ENCODE data around the gene BACH2. TPM values are rescaled to one million over a fixed set of nuclear protein-coding genes. Genes with fewer than 3 reads are reported as not detected.
A peak's percentile ranks its signal among the peaks of the same experiment; 100 is the strongest.

Gene BACH2
- total RNA-seq, 2 experiments from 2014 or later, result 60.7 to 66.9 TPM

- H3K9me3 Mint-ChIP-seq, result no peaks in the 10 kb centered on the region
- H3K27ac Mint-ChIP-seq, result peak overlapping the region; percentile 90
- peaks cover 85% of the 10 kb centered on the region for H3K4me1 Mint-ChIP-seq (ENCODE audit: low read depth)
- ChIA-PET POLR2A (interaction anchor here (0.8 to 1.3 kb wide), 9 partner anchors 10 to 279 kb away, joined by 3 to 5 read pairs (median 3); no protein-coding TSS in a partner anchor), CTCF (interaction anchor here (1.2 to 1.6 kb wide), 3 partner anchors 10 to 524 kb away, joined by 4 to 15 read pairs (median 7); no protein-coding TSS in a partner anchor)
- no peak for ATAC-seq
- intact Hi-C loops (cut with micrococcal nuclease), result loop anchor here (10.0 kb wide), 1 partner anchor 439 kb away; no protein-coding TSS in a partner anchor
- DNase-seq, result no peak
- no peaks in the 10 kb centered on the region for H3K27me3 Mint-ChIP-seq
- H3K4me3 Mint-ChIP-seq, result peak overlapping the region; percentile 21
- TF ChIP-seq CTCF (IDR thresholded peaks at IDR 0.05), result no peak
- H3K36me3 Mint-ChIP-seq (ENCODE audit: low read depth), result peaks cover 65% of the 10 kb centered on the region
Observed at GRCh38 chr6:89955364-89955763, 341.3 kb downstream of the BACH2 start.

GRCh38 chr6:89954721-89955148 lies 341.9 kb downstream of the BACH2 start:
- peak overlapping the region; percentile 21 for H3K4me3 Mint-ChIP-seq
- H3K36me3 Mint-ChIP-seq (ENCODE audit: low read depth), result peaks cover 65% of the 10 kb centered on the region
- peak; percentile 39 for DNase-seq
- ATAC-seq, result peak; percentile 62
- no peaks in the 10 kb centered on the region for H3K27me3 Mint-ChIP-seq
- POLR2A ChIA-PET, result interaction anchor here (0.6 to 1.3 kb wide), 11 partner anchors 11 to 447 kb away, joined by 3 to 5 read pairs (median 3); no protein-coding TSS in a partner anchor
- TF ChIP-seq CTCF (IDR thresholded peaks at IDR 0.05), result no peak
- H3K4me1 Mint-ChIP-seq (ENCODE audit: low read depth), result peaks cover 84% of the 10 kb centered on the region
- CTCF ChIA-PET, result interaction anchor here (0.9 to 1.6 kb wide), 5 partner anchors 9 to 525 kb away, joined by 3 to 15 read pairs (median 4); no protein-coding TSS in a partner anchor
- peak overlapping the region; percentile 90 for H3K27ac Mint-ChIP-seq
- intact Hi-C loops (cut with micrococcal nuclease), result loop anchor here (5.0 to 10.0 kb wide), 4 partner anchors 73 to 440 kb away; no protein-coding TSS in a partner anchor
- no peaks in the 10 kb centered on the region for H3K9me3 Mint-ChIP-seq

- ATAC-seq (peak; percentile 84), DNase-seq (peak; percentile 85)
- Mint-ChIP-seq H3K27me3 (no peaks in the 10 kb centered on the region), H3K4me3 (peak overlapping the region; percentile 35), H3K9me3 (no peaks in the 10 kb centered on the region), H3K36me3 (ENCODE audit: low read depth) (peaks cover 71% of the 10 kb centered on the region), H3K4me1 (ENCODE audit: low read depth) (peaks cover 72% of the 10 kb centered on the region), H3K27ac (peak overlapping the region; percentile 89)
- no peak for TF ChIP-seq CTCF (IDR thresholded peaks at IDR 0.05)
- ChIA-PET POLR2A (interaction anchor here (0.9 to 2.0 kb wide), 13 partner anchors 9 to 333 kb away, joined by 3 to 6 read pairs (median 3); no protein-coding TSS in a partner anchor), CTCF (interaction anchor here (0.9 to 2.8 kb wide), 6 partner anchors 8 to 527 kb away, joined by 3 to 24 read pairs (median 6); no protein-coding TSS in a partner anchor)
- intact Hi-C loops (cut with micrococcal nuclease), result loop anchor here (5.0 to 10.0 kb wide), 4 partner anchors 75 to 442 kb away; no protein-coding TSS in a partner anchor
Observed at GRCh38 chr6:89952686-89953085, 344.0 kb downstream of the BACH2 start.

- ATAC-seq (peak; percentile 46), DNase-seq (peak; percentile 32)
- ChIA-PET POLR2A (interaction anchor here (0.9 to 2.0 kb wide), 12 partner anchors 8 to 333 kb away, joined by 3 to 6 read pairs (median 3); no protein-coding TSS in a partner anchor), CTCF (interaction anchor here (0.9 to 2.8 kb wide), 6 partner anchors 8 to 527 kb away, joined by 3 to 24 read pairs (median 6); no protein-coding TSS in a partner anchor)
- H3K4me3 Mint-ChIP-seq, result peak overlapping the region; percentile 19
- no peak for TF ChIP-seq CTCF (IDR thresholded peaks at IDR 0.05)
- peak overlapping the region; percentile 89 for H3K27ac Mint-ChIP-seq
- no peaks in the 10 kb centered on the region for H3K27me3 Mint-ChIP-seq
- H3K36me3 Mint-ChIP-seq (ENCODE audit: low read depth), result peaks cover 74% of the 10 kb centered on the region
- no peaks in the 10 kb centered on the region for H3K9me3 Mint-ChIP-seq
- peaks cover 75% of the 10 kb centered on the region for H3K4me1 Mint-ChIP-seq (ENCODE audit: low read depth)
- intact Hi-C loops (cut with micrococcal nuclease), result loop anchor here (5.0 to 10.0 kb wide), 4 partner anchors 75 to 443 kb away; no protein-coding TSS in a partner anchor
Observed at GRCh38 chr6:89952105-89952671, 344.5 kb downstream of the BACH2 start.
